Glutamatergic neuron (in vitro differentiated cells): ENCODE measurements around the gene ARID1B. TPM values are rescaled to one million over a fixed set of nuclear protein-coding genes. Genes with fewer than 3 reads are reported as not detected.

ENCODE experiments used
- DNase-seq: peaks from one replicate; pipeline ENCODE4 v3.0.0; 2022
- H3K27ac Mint-ChIP-seq: one replicate; pipeline ENCODE4 v1.8.0; 2020; ENCODE audit warnings: mild to moderate bottlenecking, mixed read lengths, inconsistent platforms; ENCODE audit not compliant: unreplicated experiment
- H3K27me3 Mint-ChIP-seq: one replicate; pipeline ENCODE4 v1.8.0; 2020; ENCODE audit warnings: mild to moderate bottlenecking, moderate library complexity, mixed read lengths, inconsistent platforms; ENCODE audit not compliant: unreplicated experiment
- H3K36me3 Mint-ChIP-seq: one replicate; pipeline ENCODE4 v1.8.0; 2020; ENCODE audit warnings: mild to moderate bottlenecking, mixed read lengths, inconsistent platforms; ENCODE audit not compliant: unreplicated experiment
- H3K4me1 Mint-ChIP-seq: one replicate; pipeline ENCODE4 v1.8.0; 2020; ENCODE audit warnings: mild to moderate bottlenecking, low read depth, mixed read lengths, inconsistent platforms; ENCODE audit not compliant: unreplicated experiment
- H3K4me3 Mint-ChIP-seq: one replicate; pipeline ENCODE4 v1.8.0; 2020; ENCODE audit warnings: mild to moderate bottlenecking, mixed read lengths, inconsistent platforms; ENCODE audit not compliant: unreplicated experiment
- H3K9me3 Mint-ChIP-seq: one replicate; pipeline ENCODE4 v1.8.0; 2020; ENCODE audit warnings: mild to moderate bottlenecking, moderate library complexity, mixed read lengths, inconsistent platforms; ENCODE audit not compliant: unreplicated experiment
- CTCF ChIP-seq: fragments of 200-600 bp; sonication (generic); IDR thresholded peaks from one replicate; pipeline ENCODE4 v1.5.0; 2021; ENCODE audit not compliant: partially characterized antibody, unreplicated experiment
- total RNA-seq: library from RNA; stranded (reverse); fragmentation: NEBNext Ultra II Directional; extraction: Animal tissue kit (Norgen Biotek cat#: 25700); gene quantifications from one replicate; pipeline ENCODE4 v1.2.1, GENCODE V29; 2021; ENCODE audit not compliant: unreplicated experiment

Gene ARID1B
- total RNA-seq, 1 donor from 2014 or later: 202 TPM

GRCh38 chr6:157088841-157089240, 311.7 kb downstream of the ARID1B start:
- no peak for TF ChIP-seq CTCF
- peaks cover 4% of the 10 kb centered on the region for H3K27me3 Mint-ChIP-seq
- H3K36me3 Mint-ChIP-seq: peaks cover 3% of the 10 kb centered on the region
- DNase-seq: no peak
- H3K4me3 Mint-ChIP-seq: no peak overlapping the region
- no peaks in the 10 kb centered on the region for H3K9me3 Mint-ChIP-seq
- peaks cover 23% of the 10 kb centered on the region for H3K4me1 Mint-ChIP-seq
- H3K27ac Mint-ChIP-seq: no peak overlapping the region

GRCh38 chr6:157089258-157089657, 312.1 kb downstream of the ARID1B start:
- no peak for DNase-seq
- Mint-ChIP-seq H3K27me3 (peaks cover 4% of the 10 kb centered on the region), H3K27ac (no peak overlapping the region), H3K9me3 (no peaks in the 10 kb centered on the region), H3K4me3 (no peak overlapping the region), H3K36me3 (peaks cover 6% of the 10 kb centered on the region), H3K4me1 (peaks cover 22% of the 10 kb centered on the region)
- no peak for TF ChIP-seq CTCF

GRCh38 chr6:157089851-157090250, 312.7 kb downstream of the ARID1B start:
- H3K27me3 Mint-ChIP-seq: peaks cover 8% of the 10 kb centered on the region
- DNase-seq: no peak
- H3K4me1 Mint-ChIP-seq: peaks cover 23% of the 10 kb centered on the region
- H3K36me3 Mint-ChIP-seq: peaks cover 6% of the 10 kb centered on the region
- H3K9me3 Mint-ChIP-seq: peaks cover 2% of the 10 kb centered on the region
- H3K4me3 Mint-ChIP-seq: peak overlapping the region; percentile 30
- TF ChIP-seq CTCF: no peak
- H3K27ac Mint-ChIP-seq: peak overlapping the region; percentile 75

GRCh38 chr6:157090736-157091135, 313.6 kb downstream of the ARID1B start:
- no peak for TF ChIP-seq CTCF
- DNase-seq: no peak
- peaks cover 6% of the 10 kb centered on the region for H3K36me3 Mint-ChIP-seq
- peaks cover 9% of the 10 kb centered on the region for H3K27me3 Mint-ChIP-seq
- no peak overlapping the region for H3K27ac Mint-ChIP-seq
- no peak overlapping the region for H3K4me3 Mint-ChIP-seq
- peaks cover 2% of the 10 kb centered on the region for H3K9me3 Mint-ChIP-seq
- H3K4me1 Mint-ChIP-seq: peaks cover 24% of the 10 kb centered on the region

- Mint-ChIP-seq H3K4me1 (peaks cover 25% of the 10 kb centered on the region), H3K27ac (no peak overlapping the region), H3K9me3 (peaks cover 2% of the 10 kb centered on the region), H3K4me3 (no peak overlapping the region), H3K36me3 (peaks cover 6% of the 10 kb centered on the region), H3K27me3 (peaks cover 9% of the 10 kb centered on the region)
- TF ChIP-seq CTCF: no peak
- no peak for DNase-seq
Measured at GRCh38 chr6:157091243-157091642, 314.1 kb downstream of the ARID1B start.
